Renal pelvis (tissue), 4 donors: ENCODE data around the gene KRT26. TPM values are rescaled to one million over a fixed set of nuclear protein-coding genes. Genes with fewer than 3 reads are reported as not detected.

Experiments
- DNase-seq: peaks from one replicate; pipeline ENCODE4 v3.0.0-alpha.2; 2013
- polyA plus RNA-seq, 3 donors: library from polyadenylated mRNA; unstranded; fragments of 120-200 nt; gene quantifications; one replicate each; pipeline ENCODE4 v1.2.1, GENCODE V29; 2013; ENCODE audit not compliant: insufficient read length in 3 of 3

The KRT26 gene
- polyA plus RNA-seq, 3 donors, result not detected

DNA sequence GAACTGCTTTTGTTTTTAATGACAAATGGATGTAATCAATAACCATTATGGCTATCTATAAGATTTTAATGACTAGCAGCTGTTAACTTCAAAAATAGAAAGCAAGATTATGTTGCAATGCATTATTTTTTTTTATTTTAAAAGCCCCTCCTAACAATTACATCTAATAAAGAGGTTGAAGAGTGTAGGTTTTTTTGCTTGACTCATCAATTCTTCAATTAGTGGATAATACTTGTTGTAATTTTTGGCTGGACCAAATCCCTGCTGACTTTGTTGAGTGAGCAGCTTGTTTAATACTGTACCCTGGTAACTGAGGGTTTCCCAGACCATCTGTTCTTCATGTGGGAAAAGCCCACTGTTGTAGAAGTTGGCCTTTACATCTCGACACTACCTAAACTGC is 41.0 kb downstream of the KRT26 start:
- no peak for DNase-seq

DNA sequence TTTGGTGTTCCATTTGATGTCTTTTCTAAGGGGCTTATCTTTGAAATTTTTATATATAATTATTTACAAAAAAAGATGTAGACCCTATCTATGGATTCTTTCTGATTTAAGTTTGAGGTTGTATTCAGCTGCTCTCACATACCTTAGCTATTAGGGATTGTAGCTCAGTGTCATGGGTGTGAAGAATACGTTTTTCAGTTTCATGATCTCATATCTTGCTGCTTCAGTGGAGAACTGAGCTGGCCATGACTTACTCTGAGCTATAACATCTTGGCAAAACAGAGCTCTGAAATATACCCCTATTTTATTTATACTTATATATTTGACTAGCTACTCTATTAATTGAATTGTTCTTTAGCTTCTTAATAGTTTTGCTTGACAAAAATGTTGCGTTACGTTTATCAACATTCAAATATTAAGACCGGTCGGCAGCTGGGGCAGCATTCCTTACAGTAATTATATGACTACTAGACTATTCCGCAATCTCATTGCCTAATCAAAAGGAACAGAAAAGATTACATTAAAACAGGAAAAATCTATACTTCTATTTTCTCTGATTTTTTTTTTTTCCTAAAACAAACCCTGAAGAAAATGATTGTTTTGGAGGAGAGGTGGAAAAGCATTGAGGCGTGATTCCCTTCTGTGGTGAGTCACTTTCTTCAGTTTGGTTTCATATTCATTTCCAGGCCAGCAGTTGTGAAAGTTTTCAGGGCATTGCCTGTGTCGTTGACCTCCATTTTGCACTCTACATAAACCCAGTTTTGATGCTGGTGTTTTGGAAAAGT is 44.4 kb downstream of the KRT26 start:
- peak; percentile 27 for DNase-seq

DNA sequence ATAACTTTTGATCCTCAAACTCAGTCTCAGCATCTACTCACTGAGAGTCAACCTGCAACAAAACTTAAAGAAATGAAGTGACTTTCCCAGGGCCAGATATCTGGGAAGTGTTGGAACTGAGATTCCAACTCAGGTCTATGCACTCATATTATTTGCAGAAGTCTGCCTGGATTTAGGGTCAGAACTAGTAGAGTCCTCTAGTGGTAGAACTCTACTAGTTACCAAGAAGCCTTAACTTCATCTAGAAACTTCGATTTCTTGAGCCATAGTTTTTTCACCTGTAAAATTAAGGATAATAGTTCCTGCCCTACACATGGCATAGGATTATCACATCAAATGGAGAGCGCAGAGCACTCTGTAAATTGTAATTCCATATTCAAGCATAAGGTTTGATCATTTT is 45.1 kb downstream of the KRT26 start:
- DNase-seq, result no peak

DNA sequence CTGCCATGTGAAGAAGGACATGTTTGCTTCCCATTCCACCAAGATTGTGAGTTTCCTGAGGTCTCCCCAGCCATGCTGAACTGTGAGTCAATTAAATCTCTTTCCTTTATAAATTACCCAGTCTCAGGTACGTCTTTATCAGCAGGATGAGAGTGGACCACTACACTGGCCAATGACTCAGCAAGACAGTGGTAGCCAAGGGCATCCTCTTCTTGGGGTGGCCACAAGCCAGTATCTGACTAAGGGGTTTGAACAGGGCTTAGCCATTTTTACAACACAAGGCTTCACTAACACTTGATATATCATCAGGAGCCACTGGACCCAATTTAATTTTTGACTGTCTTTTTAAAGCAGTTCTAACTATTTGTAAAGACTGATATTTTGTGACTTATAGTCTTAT is 47.3 kb downstream of the KRT26 start:
- DNase-seq, result no peak

DNA sequence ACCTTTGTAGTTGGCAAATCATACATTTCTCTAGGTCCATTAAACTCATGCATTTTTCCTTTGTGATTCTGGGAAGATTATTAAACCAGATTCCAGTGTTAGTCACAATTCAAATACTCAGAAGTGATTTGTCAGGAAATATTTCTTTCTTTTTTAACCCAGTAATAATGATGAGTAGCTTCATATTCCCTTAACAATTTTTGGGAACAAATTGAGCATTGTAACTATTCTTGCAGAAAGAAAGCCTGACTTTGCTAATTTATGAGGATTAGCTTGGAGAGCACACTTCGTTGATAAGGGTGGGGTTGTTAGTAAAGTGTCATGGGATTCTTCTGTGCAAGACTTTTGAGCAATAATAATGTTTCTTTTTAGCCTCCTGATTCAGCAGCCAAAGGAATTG is 49.8 kb downstream of the KRT26 start:
- DNase-seq, result no peak

DNA sequence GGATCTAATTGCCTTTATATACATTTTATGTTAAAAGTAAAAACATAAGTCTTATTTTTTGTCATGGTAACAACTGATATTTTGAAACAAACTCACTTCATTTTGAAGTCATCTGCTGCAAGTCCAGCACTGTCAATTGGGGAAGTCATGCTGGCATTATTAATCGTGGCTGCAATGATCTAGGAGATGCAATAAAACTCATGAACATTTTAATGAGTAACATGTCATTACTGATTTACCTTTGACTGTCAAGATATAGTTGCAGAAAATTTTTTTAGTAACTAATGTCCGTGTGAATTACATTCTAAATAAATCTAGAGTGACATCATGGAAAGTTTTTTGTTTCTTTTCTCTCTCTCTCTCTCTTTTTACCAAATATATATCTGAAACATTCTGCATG is 51.1 kb downstream of the KRT26 start:
- no peak for DNase-seq

DNA sequence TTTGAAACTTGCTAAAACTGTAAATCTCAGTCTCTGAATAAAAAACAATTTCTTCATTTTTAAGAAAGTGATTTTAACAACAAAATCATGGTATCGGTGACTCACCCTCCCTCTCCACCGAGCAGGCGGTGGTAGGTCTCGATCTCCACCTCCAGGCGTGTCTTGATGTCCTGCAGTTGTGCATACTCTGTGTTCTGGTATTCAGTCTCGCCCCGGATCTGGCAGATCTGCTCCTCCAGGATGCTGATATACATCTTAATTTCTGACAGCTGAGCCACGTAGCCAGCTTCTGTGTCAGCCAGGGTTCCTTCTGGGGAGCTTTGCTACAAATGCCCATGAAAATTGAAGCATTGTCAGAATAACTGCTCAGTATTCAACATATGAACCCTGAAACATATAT is 53.1 kb downstream of the KRT26 start:
- no peak for DNase-seq

DNA sequence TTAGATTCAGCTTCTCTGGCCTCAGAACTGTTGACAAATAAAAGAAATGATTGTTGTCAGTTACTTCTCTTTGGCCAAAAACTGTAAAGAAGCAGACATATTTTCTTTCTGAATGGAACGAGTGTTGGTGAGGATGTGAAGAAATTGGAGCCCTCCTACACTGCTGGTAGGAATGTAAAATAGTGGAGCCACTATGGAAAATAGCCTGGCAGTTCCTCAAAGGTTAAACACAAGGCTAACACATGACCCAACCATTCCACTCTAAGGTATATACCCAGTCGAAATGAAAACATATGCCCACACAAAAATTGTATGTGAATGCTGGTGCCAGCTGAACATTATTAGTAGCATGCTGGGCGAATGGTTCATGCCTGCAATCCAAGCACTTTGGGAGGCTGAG is 54.2 kb downstream of the KRT26 start:
- no peak for DNase-seq

Other genes with a start within 250 kb of the KRT26 start
- under 1 TPM; 0.24 to 0.65 (median 0.54) TPM for gene CCR7, start 206.7 kb downstream of the KRT26 start, polyA plus RNA-seq
- 100 to 1,000 TPM; 226 to 262 (median 254) TPM for gene SMARCE1, start 124.4 kb downstream of the KRT26 start, polyA plus RNA-seq
- under 1 TPM in 2 of 3 donors, not detected in 1; 0.17 to 0.21 TPM for gene KRT222, start 107.0 kb downstream of the KRT26 start, polyA plus RNA-seq
- gene KRT24, start 68.4 kb downstream of the KRT26 start, polyA plus RNA-seq, result under 1 TPM in 1 of 3 donors, not detected in 2; 0.09 TPM
- not detected for gene KRT25, start 16.9 kb downstream of the KRT26 start, polyA plus RNA-seq
- gene KRT27, start 10.3 kb upstream of the KRT26 start, polyA plus RNA-seq, result under 1 TPM in 1 of 3 donors, not detected in 2; 0.30 TPM
- not detected for gene KRT28, start 27.8 kb upstream of the KRT26 start, polyA plus RNA-seq
- 10 to 100 TPM; 41.9 to 48.9 (median 45.9) TPM for gene KRT10, start 50.4 kb upstream of the KRT26 start, polyA plus RNA-seq
- gene KRT12, start 95.0 kb upstream of the KRT26 start, polyA plus RNA-seq, result under 1 TPM in 2 of 3 donors, not detected in 1; 0.19 to 0.36 TPM
- gene KRT20, start 113.0 kb upstream of the KRT26 start, polyA plus RNA-seq, result under 1 TPM; 0.17 to 0.80 (median 0.36) TPM
- gene KRT23, start 165.4 kb upstream of the KRT26 start, polyA plus RNA-seq, result under 1 TPM; 0.71 to 1.00 (median 0.91) TPM
- gene KRT39, start 194.7 kb upstream of the KRT26 start, polyA plus RNA-seq, result not detected
- under 1 TPM in 1 of 3 donors, not detected in 2; 0.12 TPM for gene KRT40, start 212.1 kb upstream of the KRT26 start, polyA plus RNA-seq
- gene KRTAP3-3, start 222.0 kb upstream of the KRT26 start, polyA plus RNA-seq, result not detected
- gene KRTAP3-2, start 227.7 kb upstream of the KRT26 start, polyA plus RNA-seq, result not detected
- not detected for gene KRTAP3-1, start 236.9 kb upstream of the KRT26 start, polyA plus RNA-seq